ENCODE measurements around the gene NRK.

GRCh38 chrX:105874790-105875189 lies 52.5 kb downstream of the NRK start:
- TF ChIP-seq MYC (IDR thresholded peaks at IDR 0.05; ENCODE audit: low read depth, low read length) (no peak), POLR2A (IDR thresholded peaks at IDR 0.05; ENCODE audit: extremely low read depth, insufficient read length) (no peak), CTCF (IDR thresholded peaks at IDR 0.05; ENCODE audit: low read depth, low read length) (no peak), MAX (IDR thresholded peaks at IDR 0.05; ENCODE audit: low read depth, low read length) (no peak)

Data from NB4 (cell line).